ENCODE measurements around the gene CSF2RB. TPM values are rescaled to one million over a fixed set of nuclear protein-coding genes. Genes with fewer than 3 reads are reported as not detected.
A peak's percentile ranks its signal among the peaks of the same experiment; 100 is the strongest.

Gene CSF2RB
- total RNA-seq, 1 experiment from 2014 or later: not detected

- H2BK15ac ChIP-seq (ENCODE audit: low read depth, low read length): no peak overlapping the region
- H3K9me3 ChIP-seq (ENCODE audit: control insufficient read depth, low read depth, low read length): no peaks in the 10 kb centered on the region
- no peak overlapping the region for H3K9ac ChIP-seq (ENCODE audit: extremely low read depth, insufficient read length, low read length)
- no peak overlapping the region for H2BK5ac ChIP-seq (ENCODE audit: insufficient read length, low read length)
- no peaks in the 10 kb centered on the region for H3K79me1 ChIP-seq (ENCODE audit: insufficient read depth, low read depth, low read length, poor library complexity, severe bottlenecking)
- no peak overlapping the region for H2AK5ac ChIP-seq (ENCODE audit: insufficient read length, low read length)
- Mint-ChIP-seq H3K4me3 (no peak overlapping the region), H3K9me3 (no peaks in the 10 kb centered on the region; a peak in 2 of 5 replicates), H3K27me3 (ENCODE audit: low read depth) (peaks cover 45% of the 10 kb centered on the region), H3K4me1 (peaks cover 0 to 10% of the 10 kb centered on the region in 2 experiments; a peak in 3 of 4 replicates), H3K36me3 (ENCODE audit: insufficient read depth in 1 of 3, low read depth in 3 of 3) (no peaks in the 10 kb centered on the region), H3K27ac (no peak overlapping the region)
- no peak for TF ChIP-seq CTCF (conservative IDR thresholded peaks at IDR 0.05)
- no peak overlapping the region for H3K4ac ChIP-seq (ENCODE audit: low read depth, low read length)
- no peak overlapping the region for H4K91ac ChIP-seq (ENCODE audit: insufficient read length, low read depth, low read length)
- no CpG with 5 or more reads among the region's 19 CpGs for WGBS (ENCODE audit: extremely low coverage, insufficient read length, low lambda C conversion rate)
- H3K4me2 ChIP-seq (ENCODE audit: insufficient read depth, insufficient read length, low read length): no peak overlapping the region
- H4K8ac ChIP-seq (replicated peaks; ENCODE audit: insufficient read length, low read depth, low read length): no peak overlapping the region
- no peak overlapping the region for H3K23ac ChIP-seq (ENCODE audit: insufficient read length, low read depth, low read length)
- no peak for DNase-seq
- H3K27ac ChIP-seq (ENCODE audit: insufficient read length, low read depth, low read length): no peak overlapping the region
- no peak overlapping the region for H3K18ac ChIP-seq (ENCODE audit: insufficient read length, low read depth, low read length)
- H2BK120ac ChIP-seq (ENCODE audit: low read depth, low read length, poor library complexity, severe bottlenecking): no peak overlapping the region
- H3K4me1 ChIP-seq (ENCODE audit: insufficient read depth, low read length): no peaks in the 10 kb centered on the region
- peak overlapping the region; percentile 36; the same call in 1 of the 2 replicates for H3K14ac ChIP-seq (ENCODE audit: insufficient read depth, low read length)
- H2AFZ ChIP-seq (ENCODE audit: low read length): no peak overlapping the region
- H2BK12ac ChIP-seq (ENCODE audit: insufficient read length, low read depth, low read length): no peak overlapping the region
- no peaks in the 10 kb centered on the region for H4K20me1 ChIP-seq (ENCODE audit: control insufficient read depth, insufficient read depth, insufficient read length)
- no peaks in the 10 kb centered on the region for H3K23me2 ChIP-seq (ENCODE audit: insufficient read length, low read depth, low read length, poor library complexity, severe bottlenecking)
- no peak overlapping the region for H4K5ac ChIP-seq (ENCODE audit: insufficient read length, low read depth, low read length)
- H3K56ac ChIP-seq (ENCODE audit: insufficient read length, low read depth, low read length): no peak overlapping the region
- no peaks in the 10 kb centered on the region for H3K79me2 ChIP-seq (ENCODE audit: insufficient read depth, low read length)
- H3T11ph ChIP-seq (ENCODE audit: low read length): no peak overlapping the region
- H2BK20ac ChIP-seq (ENCODE audit: low read depth, low read length, poor library complexity, severe bottlenecking): no peak overlapping the region
- no peaks in the 10 kb centered on the region; the same call in 1 of the 2 replicates for H3K27me3 ChIP-seq (ENCODE audit: insufficient read depth, low read length)
Observed at GRCh38 chr22:36925388-36926290, 12.2 kb downstream of the CSF2RB start.
